WTC11 (cell line): Measurements from ENCODE around the gene PKD2L2. TPM values are rescaled to one million over a fixed set of nuclear protein-coding genes. Genes with fewer than 3 reads are reported as not detected.

Source experiments
- ATAC-seq: fragments of 200-7000 bp; cut with Tn5 transposase; 2 replicates; pipeline ENCODE4 v1.10.0; 2021; ENCODE audit warnings: mild to moderate bottlenecking, moderate library complexity
- CTCF ChIA-PET: fragments of 300-600 bp; sonication (Branson Sonifier 250); formaldehyde crosslinking; loops from one replicate; lab custom pipeline; 2021; ENCODE audit warnings: antibody characterized with exemption; lab: Charles Lee
- POLR2A ChIA-PET: fragments of 350-600 bp; sonication (Branson Sonifier 250); formaldehyde crosslinking; loops from one replicate; lab custom pipeline; 2021; ENCODE audit warnings: antibody characterized with exemption; lab: Charles Lee
- DNase-seq: peaks from one replicate; pipeline ENCODE4 v3.0.0; 2021; ENCODE audit warnings: low spot score
- H3K27ac Mint-ChIP-seq: 2 replicates; pipeline ENCODE4 v1.8.0; 2021; ENCODE audit warnings: mixed read lengths
- H3K27me3 Mint-ChIP-seq: 2 replicates; pipeline ENCODE4 v1.8.0; 2021; ENCODE audit warnings: low read depth, mild to moderate bottlenecking, moderate library complexity, mixed read lengths
- H3K36me3 Mint-ChIP-seq: 2 replicates; pipeline ENCODE4 v1.8.0; 2021; ENCODE audit warnings: mixed read lengths
- H3K4me1 Mint-ChIP-seq: 2 replicates; pipeline ENCODE4 v1.8.0; 2022; ENCODE audit warnings: mixed read lengths
- H3K4me3 Mint-ChIP-seq: 2 replicates; pipeline ENCODE4 v1.8.0; 2021; ENCODE audit warnings: mild to moderate bottlenecking, moderate library complexity, mixed read lengths
- H3K9me3 Mint-ChIP-seq: 2 replicates; pipeline ENCODE4 v1.8.0; 2021; ENCODE audit warnings: mixed read lengths
- ARID4B ChIP-seq: sonication (generic); formaldehyde crosslinking; IDR thresholded peaks from 2 replicates; pipeline ENCODE4 v1.8.0; 2023; ENCODE audit warnings: missing genetic modification reagents, mild to moderate bottlenecking, borderline replicate concordance
- CBFB ChIP-seq: sonication (generic); formaldehyde crosslinking; IDR thresholded peaks from 2 replicates; pipeline ENCODE4 v1.8.1; 2022; ENCODE audit warnings: mild to moderate bottlenecking, low read depth, missing genetic modification reagents
- CDX4 ChIP-seq: fragments of 250-450 bp; sonication (Bioruptor Pico); IDR thresholded peaks from 2 replicates; pipeline ENCODE4 v1.9.0; 2021; ENCODE audit warnings: moderate library complexity, mild to moderate bottlenecking, inconsistent platforms, borderline replicate concordance
- CTCF ChIP-seq: fragments of 200-600 bp; IDR thresholded peaks from 2 replicates; pipeline ENCODE4 v1.8.0; 2022; ENCODE audit warnings: antibody characterized with exemption
- ERG ChIP-seq: fragments of 250-450 bp; sonication (Bioruptor Pico); IDR thresholded peaks from 2 replicates; pipeline ENCODE4 v1.8.0; 2021; ENCODE audit warnings: mild to moderate bottlenecking
- FOXK1 ChIP-seq: sonication (generic); formaldehyde crosslinking; IDR thresholded peaks from 2 replicates; pipeline ENCODE4 v1.8.0; 2022; ENCODE audit warnings: mild to moderate bottlenecking, moderate library complexity, missing genetic modification reagents
- MLX ChIP-seq: sonication (generic); formaldehyde crosslinking; IDR thresholded peaks from 2 replicates; pipeline ENCODE4 v1.8.1; 2023; ENCODE audit warnings: mild to moderate bottlenecking, missing genetic modification reagents, moderate library complexity
- NFYB ChIP-seq: sonication (generic); formaldehyde crosslinking; conservative IDR thresholded peaks from 2 replicates; pipeline ENCODE4 v1.8.0; 2022; ENCODE audit warnings: low read depth, missing genetic modification reagents
- PRDM15 ChIP-seq: sonication (generic); formaldehyde crosslinking; IDR thresholded peaks from 2 replicates; pipeline ENCODE4 v1.8.0; 2022; ENCODE audit warnings: missing genetic modification reagents
- RELA ChIP-seq: sonication (generic); formaldehyde crosslinking; IDR thresholded peaks from 2 replicates; pipeline ENCODE4 v1.8.1; 2022; ENCODE audit warnings: missing genetic modification reagents, mild to moderate bottlenecking, borderline replicate concordance
- SOX15 ChIP-seq: fragments of 250-450 bp; sonication (Bioruptor Pico); IDR thresholded peaks from 2 replicates; pipeline ENCODE4 v1.9.0; 2021; ENCODE audit warnings: mild to moderate bottlenecking
- STAT6 ChIP-seq: sonication (generic); formaldehyde crosslinking; conservative IDR thresholded peaks from 2 replicates; pipeline ENCODE4 v1.8.1; 2023; ENCODE audit warnings: mild to moderate bottlenecking, low read depth, missing genetic modification reagents, moderate library complexity
- ZNF138 ChIP-seq: sonication (generic); formaldehyde crosslinking; conservative IDR thresholded peaks from 2 replicates; pipeline ENCODE4 v1.8.1; 2022; ENCODE audit warnings: mild to moderate bottlenecking, moderate library complexity, missing genetic modification reagents
- ZNF219 ChIP-seq: sonication (generic); formaldehyde crosslinking; IDR thresholded peaks from 2 replicates; pipeline ENCODE4 v1.8.0; 2023; ENCODE audit warnings: missing genetic modification reagents, mild to moderate bottlenecking, borderline replicate concordance
- total RNA-seq: library from RNA; stranded (reverse); gene quantifications from 3 replicates; pipeline ENCODE4 v1.2.3, GENCODE V29; 2021
- TF ChIP-seq, protein P1 (sequence below): sonication (generic); formaldehyde crosslinking; IDR thresholded peaks from 2 replicates; pipeline ENCODE4 v1.8.1; 2022; ENCODE audit warnings: mild to moderate bottlenecking, missing genetic modification reagents, moderate library complexity, borderline replicate concordance
- TF ChIP-seq, protein P2 (sequence below): sonication (generic); formaldehyde crosslinking; IDR thresholded peaks from 2 replicates; pipeline ENCODE4 v1.8.1; 2023; ENCODE audit warnings: mild to moderate bottlenecking, missing genetic modification reagents, borderline replicate concordance

The PKD2L2 gene
- total RNA-seq, 1 experiment from 2014 or later: not detected

- no peak overlapping the region for H3K27ac Mint-ChIP-seq
- no peaks in the 10 kb centered on the region for H3K9me3 Mint-ChIP-seq
- ChIA-PET POLR2A (no interaction called here), CTCF (interaction anchor here (1.4 to 2.1 kb wide), 2 partner anchors 215 to 247 kb away, joined by 3 to 4 read pairs; no protein-coding TSS in a partner anchor)
- H3K4me1 Mint-ChIP-seq: no peaks in the 10 kb centered on the region
- no peak for DNase-seq
- no peaks in the 10 kb centered on the region; the same call in 1 of the 2 replicates for H3K27me3 Mint-ChIP-seq
- no peak overlapping the region for H3K4me3 Mint-ChIP-seq
- no peak for ATAC-seq
- H3K36me3 Mint-ChIP-seq: no peaks in the 10 kb centered on the region
- TF ChIP-seq ZNF138: no peak
- no peak for TF ChIP-seq CDX4 (CRISPR knock-in tag)
- no peak for TF ChIP-seq SOX15
- no peak for TF ChIP-seq STAT6 (CRISPR knock-in tag)
- TF ChIP-seq, protein P1, sequence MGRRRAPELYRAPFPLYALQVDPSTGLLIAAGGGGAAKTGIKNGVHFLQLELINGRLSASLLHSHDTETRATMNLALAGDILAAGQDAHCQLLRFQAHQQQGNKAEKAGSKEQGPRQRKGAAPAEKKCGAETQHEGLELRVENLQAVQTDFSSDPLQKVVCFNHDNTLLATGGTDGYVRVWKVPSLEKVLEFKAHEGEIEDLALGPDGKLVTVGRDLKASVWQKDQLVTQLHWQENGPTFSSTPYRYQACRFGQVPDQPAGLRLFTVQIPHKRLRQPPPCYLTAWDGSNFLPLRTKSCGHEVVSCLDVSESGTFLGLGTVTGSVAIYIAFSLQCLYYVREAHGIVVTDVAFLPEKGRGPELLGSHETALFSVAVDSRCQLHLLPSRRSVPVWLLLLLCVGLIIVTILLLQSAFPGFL (CRISPR knock-in tag): no peak
- TF ChIP-seq ERG (CRISPR knock-in tag): no peak
- no peak for TF ChIP-seq CTCF
- no peak for TF ChIP-seq MLX
- no peak for TF ChIP-seq NFYB (CRISPR knock-in tag)
- TF ChIP-seq ZNF219 (CRISPR knock-in tag): no peak
- no peak for TF ChIP-seq RELA
- TF ChIP-seq FOXK1: no peak
- TF ChIP-seq, protein P2, sequence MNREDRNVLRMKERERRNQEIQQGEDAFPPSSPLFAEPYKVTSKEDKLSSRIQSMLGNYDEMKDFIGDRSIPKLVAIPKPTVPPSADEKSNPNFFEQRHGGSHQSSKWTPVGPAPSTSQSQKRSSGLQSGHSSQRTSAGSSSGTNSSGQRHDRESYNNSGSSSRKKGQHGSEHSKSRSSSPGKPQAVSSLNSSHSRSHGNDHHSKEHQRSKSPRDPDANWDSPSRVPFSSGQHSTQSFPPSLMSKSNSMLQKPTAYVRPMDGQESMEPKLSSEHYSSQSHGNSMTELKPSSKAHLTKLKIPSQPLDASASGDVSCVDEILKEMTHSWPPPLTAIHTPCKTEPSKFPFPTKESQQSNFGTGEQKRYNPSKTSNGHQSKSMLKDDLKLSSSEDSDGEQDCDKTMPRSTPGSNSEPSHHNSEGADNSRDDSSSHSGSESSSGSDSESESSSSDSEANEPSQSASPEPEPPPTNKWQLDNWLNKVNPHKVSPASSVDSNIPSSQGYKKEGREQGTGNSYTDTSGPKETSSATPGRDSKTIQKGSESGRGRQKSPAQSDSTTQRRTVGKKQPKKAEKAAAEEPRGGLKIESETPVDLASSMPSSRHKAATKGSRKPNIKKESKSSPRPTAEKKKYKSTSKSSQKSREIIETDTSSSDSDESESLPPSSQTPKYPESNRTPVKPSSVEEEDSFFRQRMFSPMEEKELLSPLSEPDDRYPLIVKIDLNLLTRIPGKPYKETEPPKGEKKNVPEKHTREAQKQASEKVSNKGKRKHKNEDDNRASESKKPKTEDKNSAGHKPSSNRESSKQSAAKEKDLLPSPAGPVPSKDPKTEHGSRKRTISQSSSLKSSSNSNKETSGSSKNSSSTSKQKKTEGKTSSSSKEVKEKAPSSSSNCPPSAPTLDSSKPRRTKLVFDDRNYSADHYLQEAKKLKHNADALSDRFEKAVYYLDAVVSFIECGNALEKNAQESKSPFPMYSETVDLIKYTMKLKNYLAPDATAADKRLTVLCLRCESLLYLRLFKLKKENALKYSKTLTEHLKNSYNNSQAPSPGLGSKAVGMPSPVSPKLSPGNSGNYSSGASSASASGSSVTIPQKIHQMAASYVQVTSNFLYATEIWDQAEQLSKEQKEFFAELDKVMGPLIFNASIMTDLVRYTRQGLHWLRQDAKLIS (CRISPR knock-in tag): no peak
- no peak for TF ChIP-seq CBFB
- TF ChIP-seq PRDM15 (CRISPR knock-in tag): no peak
- no peak for TF ChIP-seq ARID4B
Observed at GRCh38 chr5:137876101-137876500, 13.2 kb upstream of the PKD2L2 start.
